GM12873 (cell line): ENCODE data around the gene UVRAG.

Experiments used
- CTCF ChIP-seq: IDR thresholded peaks from 2 replicates; pipeline ENCODE4 v1.5.1; 2012; ENCODE audit warnings: low read depth, mild to moderate bottlenecking, moderate library complexity, low read length, control low read depth; ENCODE audit not compliant: insufficient read depth; ENCODE audit errors: missing control alignments

Gene UVRAG

GRCh38 chr11:76074148-76075095, 259.4 kb downstream of the UVRAG start:
- no peak for TF ChIP-seq CTCF

- TF ChIP-seq CTCF: no peak
Measured at GRCh38 chr11:76075716-76076115, 260.7 kb downstream of the UVRAG start.

- TF ChIP-seq CTCF: no peak
Measured at GRCh38 chr11:76076749-76077148, 261.7 kb downstream of the UVRAG start.

GRCh38 chr11:76077575-76078150, 262.7 kb downstream of the UVRAG start:
- TF ChIP-seq CTCF: no peak

GRCh38 chr11:76083563-76084451, 268.8 kb downstream of the UVRAG start:
- no peak for TF ChIP-seq CTCF

GRCh38 chr11:76085270-76085669, 270.3 kb downstream of the UVRAG start:
- TF ChIP-seq CTCF: no peak
